Measurements from ENCODE around the gene TRANK1. TPM values are rescaled to one million over a fixed set of nuclear protein-coding genes. Genes with fewer than 3 reads are reported as not detected.

TRANK1 gene
- total and polyA plus RNA-seq, 2 experiments from 2014 or later = 1.8 to 6.7 TPM

- Histone ChIP-seq H3K4me2 (no peak overlapping the region), H3K9me2 (ENCODE audit: insufficient read depth) (no peaks in the 10 kb centered on the region; the same call in 1 of the 2 replicates), H3K27me3 (ENCODE audit: insufficient read depth) (no peaks in the 10 kb centered on the region), H3K4me1 (ENCODE audit: insufficient read depth) (peaks cover 9% of the 10 kb centered on the region), H3K4me3 (no peak overlapping the region), H3K79me2 (replicated peaks; ENCODE audit: insufficient read depth) (no peaks in the 10 kb centered on the region), H3F3A (replicated peaks; ENCODE audit: low read depth) (no peaks in the 10 kb centered on the region), H2AFZ (no peak overlapping the region), H3K36me3 (ENCODE audit: insufficient read depth) (no peaks in the 10 kb centered on the region), H4K20me1 (replicated peaks; ENCODE audit: insufficient read depth) (no peaks in the 10 kb centered on the region), H3K27ac (ENCODE audit: low read depth) (no peak overlapping the region)
- Mint-ChIP-seq H3K36me3 (ENCODE audit: low read depth) (peaks cover 18% of the 10 kb centered on the region), H3K27ac (no peak overlapping the region), H3K9me3 (peaks cover 21% of the 10 kb centered on the region), H3K4me1 (peaks cover 12% of the 10 kb centered on the region), H3K4me3 (no peak overlapping the region), H3K27me3 (ENCODE audit: insufficient read depth, low read depth, poor library complexity) (peaks cover 13% of the 10 kb centered on the region)
- TF ChIP-seq JUNB (IDR thresholded peaks at IDR 0.05; ENCODE audit: unreplicated experiment) (no peak), POLR2AphosphoS5 (IDR thresholded peaks at IDR 0.05; ENCODE audit: low read depth) (no peak), EZH2phosphoT487 (IDR thresholded peaks at IDR 0.05; ENCODE audit: unreplicated experiment) (no peak), EZH2 (IDR thresholded peaks at IDR 0.05; ENCODE audit: low read depth, unreplicated experiment) (no peak), ZNF114 (CRISPR knock-in tag; IDR thresholded peaks at IDR 0.05) (no peak), CREB1 (CRISPR knock-in tag; IDR thresholded peaks at IDR 0.05; ENCODE audit: low read depth) (no peak), REST (IDR thresholded peaks at IDR 0.05; ENCODE audit: unreplicated experiment) (no peak), ZNF331 (CRISPR knock-in tag; IDR thresholded peaks at IDR 0.05; ENCODE audit: low read depth) (no peak), ETS1 (IDR thresholded peaks at IDR 0.05) (no peak), STAT1 (IDR thresholded peaks at IDR 0.05; ENCODE audit: unreplicated experiment) (no peak), ZNF462 (CRISPR knock-in tag; IDR thresholded peaks at IDR 0.05) (no peak), NANOG (IDR thresholded peaks at IDR 0.05; ENCODE audit: borderline replicate concordance) (no peak)
- TF ChIP-seq, protein P1, sequence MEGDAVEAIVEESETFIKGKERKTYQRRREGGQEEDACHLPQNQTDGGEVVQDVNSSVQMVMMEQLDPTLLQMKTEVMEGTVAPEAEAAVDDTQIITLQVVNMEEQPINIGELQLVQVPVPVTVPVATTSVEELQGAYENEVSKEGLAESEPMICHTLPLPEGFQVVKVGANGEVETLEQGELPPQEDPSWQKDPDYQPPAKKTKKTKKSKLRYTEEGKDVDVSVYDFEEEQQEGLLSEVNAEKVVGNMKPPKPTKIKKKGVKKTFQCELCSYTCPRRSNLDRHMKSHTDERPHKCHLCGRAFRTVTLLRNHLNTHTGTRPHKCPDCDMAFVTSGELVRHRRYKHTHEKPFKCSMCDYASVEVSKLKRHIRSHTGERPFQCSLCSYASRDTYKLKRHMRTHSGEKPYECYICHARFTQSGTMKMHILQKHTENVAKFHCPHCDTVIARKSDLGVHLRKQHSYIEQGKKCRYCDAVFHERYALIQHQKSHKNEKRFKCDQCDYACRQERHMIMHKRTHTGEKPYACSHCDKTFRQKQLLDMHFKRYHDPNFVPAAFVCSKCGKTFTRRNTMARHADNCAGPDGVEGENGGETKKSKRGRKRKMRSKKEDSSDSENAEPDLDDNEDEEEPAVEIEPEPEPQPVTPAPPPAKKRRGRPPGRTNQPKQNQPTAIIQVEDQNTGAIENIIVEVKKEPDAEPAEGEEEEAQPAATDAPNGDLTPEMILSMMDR (conservative IDR thresholded peaks at IDR 0.05; ENCODE audit: low read depth in 2 of 2) = no peak
- no peak for DNase-seq (ENCODE audit: low spot score)
- no peak for ATAC-seq
These were observed 23.8 kb downstream of the TRANK1 start for GRCh38 chr3:36920884-36921567.
